Testis (tissue), 3 donors: ENCODE data around the gene TMEM175. TPM values are rescaled to one million over a fixed set of nuclear protein-coding genes. Genes with fewer than 3 reads are reported as not detected.
A peak's percentile ranks its signal among the peaks of the same experiment; 100 is the strongest.

ENCODE experiments used
- DNase-seq: peaks from one replicate; pipeline ENCODE4 v3.0.0-alpha.2; 2019
- H3K27ac ChIP-seq, 2 donors: fragments of 200-600 bp; sonication (generic); one replicate each; pipeline ENCODE4 v1.5.1; 2019
- H3K27me3 ChIP-seq: fragments of 200-600 bp; sonication (generic); one replicate; pipeline ENCODE4 v1.5.1; 2019
- H3K36me3 ChIP-seq: fragments of 200-600 bp; sonication (generic); one replicate; pipeline ENCODE4 v1.5.1; 2017; ENCODE audit warnings: low read depth; ENCODE audit errors: missing control alignments
- H3K4me1 ChIP-seq: fragments of 200-600 bp; sonication (generic); one replicate; pipeline ENCODE4 v1.5.1; 2019
- H3K4me3 ChIP-seq, 2 donors: fragments of 200-600 bp; sonication (generic); one replicate each; pipeline ENCODE4 v1.5.1; 2017 to 2019
- H3K9me3 ChIP-seq: fragments of 200-600 bp; sonication (generic); one replicate; pipeline ENCODE4 v1.5.1; 2017
- POLR2A ChIP-seq: fragments of 450-650 bp; IDR thresholded peaks from one replicate; pipeline ENCODE4 v1.6.1; 2017; ENCODE audit warnings: antibody characterized with exemption, mild to moderate bottlenecking, moderate library complexity
- WGBS, 2 donors: methylation state at CpG; one replicate each; pipeline ENCODE4 v1.1.5; 2018; 5-methylcytosine and 5-hydroxymethylcytosine counted together
- intact Hi-C: fragments of 100-400 bp; cut with DNase I; formaldehyde crosslinking; loops from one replicate; pipeline ENCODE4 v1.15.1; 2023; ENCODE audit warnings: low total_unique reads
- polyA plus RNA-seq: library from polyadenylated mRNA; stranded (reverse); fragments of 350-450 nt; fragmentation: Illumina TruSeq; extraction: RNeasy Lipid Tissue Mini Kit (QIAGEN cat#74804); gene quantifications from one replicate; pipeline ENCODE4 v1.2.3, GENCODE V29; 2014; ENCODE audit warnings: low read depth, low replicate concordance; ENCODE audit not compliant: insufficient read depth
- total RNA-seq, 2 donors: library from RNA; depleted of rRNA; stranded (reverse); fragments of >200 nt; gene quantifications; one replicate each; pipeline ENCODE4 v1.2.3, GENCODE V29; 2016
- TF ChIP-seq, protein P1 (sequence below), 3 experiments: fragments of 450-650 bp in 2 of 3; fragments of 200-600 bp in 1 of 3; sonication (generic) in 1 of 3; IDR thresholded peaks; one replicate each; pipeline ENCODE4 v1.5.1; 2016 to 2019; ENCODE audit warnings: antibody characterized with exemption in 3 of 3, mild to moderate bottlenecking in 2 of 3, moderate library complexity in 1 of 3

TMEM175 gene
- total and polyA plus RNA-seq, 3 donors from 2014 or later = 50.5 to 88.2 (median 69.2) TPM

DNA sequence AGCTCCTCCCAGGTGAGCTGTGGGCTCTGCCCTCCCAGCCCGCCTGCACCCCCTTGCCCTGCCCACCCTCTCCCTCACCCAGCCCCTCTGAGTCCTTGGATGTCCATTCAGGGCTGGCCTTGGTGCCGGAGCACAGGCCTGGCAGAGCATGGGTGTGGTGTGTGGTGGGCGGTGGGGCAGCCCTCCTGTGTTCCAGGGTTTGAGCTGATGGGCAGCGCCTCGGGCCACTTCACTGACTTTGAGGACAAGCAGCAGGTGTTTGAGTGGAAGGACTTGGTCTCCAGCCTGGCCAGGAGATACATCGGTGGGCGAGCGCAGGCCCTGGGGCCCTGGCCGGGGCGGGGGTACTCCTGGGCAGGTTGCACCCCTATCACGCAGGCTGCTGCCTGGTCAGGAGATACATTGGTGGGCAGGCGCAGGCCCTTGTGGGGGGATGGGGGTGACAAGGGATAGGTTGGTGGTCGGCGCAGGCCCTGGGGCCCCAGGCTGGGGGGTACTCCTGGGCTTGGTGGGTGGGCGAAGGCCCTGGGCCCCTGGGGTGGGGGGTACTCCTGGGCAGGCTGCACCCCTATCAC is 68.5 kb downstream of the TMEM175 start:
- H3K4me1 ChIP-seq = peaks cover 7% of the 10 kb centered on the region
- 80 to 92% methylated on average over 1 to 15 of the region's 15 CpGs for WGBS, 2 donors
- no peak for TF ChIP-seq POLR2A
- TF ChIP-seq, protein P1, sequence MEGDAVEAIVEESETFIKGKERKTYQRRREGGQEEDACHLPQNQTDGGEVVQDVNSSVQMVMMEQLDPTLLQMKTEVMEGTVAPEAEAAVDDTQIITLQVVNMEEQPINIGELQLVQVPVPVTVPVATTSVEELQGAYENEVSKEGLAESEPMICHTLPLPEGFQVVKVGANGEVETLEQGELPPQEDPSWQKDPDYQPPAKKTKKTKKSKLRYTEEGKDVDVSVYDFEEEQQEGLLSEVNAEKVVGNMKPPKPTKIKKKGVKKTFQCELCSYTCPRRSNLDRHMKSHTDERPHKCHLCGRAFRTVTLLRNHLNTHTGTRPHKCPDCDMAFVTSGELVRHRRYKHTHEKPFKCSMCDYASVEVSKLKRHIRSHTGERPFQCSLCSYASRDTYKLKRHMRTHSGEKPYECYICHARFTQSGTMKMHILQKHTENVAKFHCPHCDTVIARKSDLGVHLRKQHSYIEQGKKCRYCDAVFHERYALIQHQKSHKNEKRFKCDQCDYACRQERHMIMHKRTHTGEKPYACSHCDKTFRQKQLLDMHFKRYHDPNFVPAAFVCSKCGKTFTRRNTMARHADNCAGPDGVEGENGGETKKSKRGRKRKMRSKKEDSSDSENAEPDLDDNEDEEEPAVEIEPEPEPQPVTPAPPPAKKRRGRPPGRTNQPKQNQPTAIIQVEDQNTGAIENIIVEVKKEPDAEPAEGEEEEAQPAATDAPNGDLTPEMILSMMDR (IDR thresholded peaks at IDR 0.05) = no peak
- intact Hi-C loops = no loop called here
- no peaks in the 10 kb centered on the region for H3K9me3 ChIP-seq
- H3K27me3 ChIP-seq = no peaks in the 10 kb centered on the region
- no peak overlapping the region for H3K4me3 ChIP-seq
- no peak for DNase-seq
- H3K36me3 ChIP-seq = no peaks in the 10 kb centered on the region
- H3K27ac ChIP-seq = no peak overlapping the region

DNA sequence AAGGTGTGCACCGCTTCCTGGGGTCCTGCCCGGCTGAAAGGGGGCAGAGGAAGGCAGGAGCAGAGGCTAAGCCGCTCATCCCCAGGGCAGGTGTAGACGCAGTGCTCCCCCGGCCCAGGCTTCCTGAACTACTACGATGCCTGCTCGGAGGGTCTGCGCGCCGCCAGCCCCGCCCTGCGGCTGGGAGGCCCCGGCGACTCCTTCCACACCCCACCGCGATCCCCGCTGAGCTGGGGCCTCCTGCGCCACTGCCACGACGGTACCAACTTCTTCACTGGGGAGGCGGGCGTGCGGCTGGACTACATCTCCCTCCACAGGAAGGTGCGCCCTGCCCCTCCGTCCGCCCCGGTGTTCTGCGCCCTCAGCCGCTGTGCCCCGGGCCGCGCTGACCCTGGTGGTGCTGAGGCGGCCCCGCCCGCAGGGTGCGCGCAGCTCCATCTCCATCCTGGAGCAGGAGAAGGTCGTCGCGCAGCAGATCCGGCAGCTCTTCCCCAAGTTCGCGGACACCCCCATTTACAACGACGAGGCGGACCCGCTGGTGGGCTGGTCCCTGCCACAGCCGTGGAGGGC is 69.4 kb downstream of the TMEM175 start:
- Histone ChIP-seq H3K36me3 (no peaks in the 10 kb centered on the region), H3K27ac (no peak overlapping the region), H3K27me3 (no peaks in the 10 kb centered on the region), H3K4me1 (peaks cover 7% of the 10 kb centered on the region), H3K9me3 (no peaks in the 10 kb centered on the region), H3K4me3 (peak overlapping the region; percentile 12 to 44)
- intact Hi-C loops = no loop called here
- TF ChIP-seq POLR2A = no peak
- TF ChIP-seq, protein P1 (IDR thresholded peaks at IDR 0.05) = no peak
- WGBS, 2 donors = 26 to 83% methylated on average over 2 to 47 of the region's 48 CpGs
- no peak for DNase-seq

DNA sequence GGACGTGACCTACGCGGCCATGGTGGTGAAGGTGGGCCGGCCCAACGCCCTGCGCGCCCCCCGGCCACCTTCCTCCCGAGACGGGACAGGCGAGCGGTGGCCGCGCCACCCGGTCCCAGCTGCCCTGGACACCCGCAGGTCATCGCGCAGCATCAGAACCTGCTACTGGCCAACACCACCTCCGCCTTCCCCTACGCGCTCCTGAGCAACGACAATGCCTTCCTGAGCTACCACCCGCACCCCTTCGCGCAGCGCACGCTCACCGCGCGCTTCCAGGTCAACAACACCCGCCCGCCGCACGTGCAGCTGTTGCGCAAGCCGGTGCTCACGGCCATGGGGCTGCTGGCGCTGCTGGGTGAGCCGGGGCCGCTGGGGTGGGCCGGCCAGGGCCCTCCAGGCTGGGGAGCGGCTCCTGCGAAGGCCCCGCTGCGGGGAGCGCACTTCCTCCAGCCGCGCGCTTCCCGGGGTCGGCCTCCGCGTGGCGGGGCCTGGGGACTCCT is 69.9 kb downstream of the TMEM175 start:
- intact Hi-C loops = no loop called here
- 0 to 7% methylated on average over 12 to 48 of the region's 54 CpGs for WGBS, 2 donors
- Histone ChIP-seq H3K4me3 (peak overlapping the region; percentile 12 to 44), H3K4me1 (peaks cover 7% of the 10 kb centered on the region), H3K27me3 (no peaks in the 10 kb centered on the region), H3K9me3 (no peaks in the 10 kb centered on the region), H3K27ac (no peak overlapping the region), H3K36me3 (no peaks in the 10 kb centered on the region)
- no peak for TF ChIP-seq POLR2A
- TF ChIP-seq, protein P1 (IDR thresholded peaks at IDR 0.05) = no peak
- peak; percentile 41 for DNase-seq

DNA sequence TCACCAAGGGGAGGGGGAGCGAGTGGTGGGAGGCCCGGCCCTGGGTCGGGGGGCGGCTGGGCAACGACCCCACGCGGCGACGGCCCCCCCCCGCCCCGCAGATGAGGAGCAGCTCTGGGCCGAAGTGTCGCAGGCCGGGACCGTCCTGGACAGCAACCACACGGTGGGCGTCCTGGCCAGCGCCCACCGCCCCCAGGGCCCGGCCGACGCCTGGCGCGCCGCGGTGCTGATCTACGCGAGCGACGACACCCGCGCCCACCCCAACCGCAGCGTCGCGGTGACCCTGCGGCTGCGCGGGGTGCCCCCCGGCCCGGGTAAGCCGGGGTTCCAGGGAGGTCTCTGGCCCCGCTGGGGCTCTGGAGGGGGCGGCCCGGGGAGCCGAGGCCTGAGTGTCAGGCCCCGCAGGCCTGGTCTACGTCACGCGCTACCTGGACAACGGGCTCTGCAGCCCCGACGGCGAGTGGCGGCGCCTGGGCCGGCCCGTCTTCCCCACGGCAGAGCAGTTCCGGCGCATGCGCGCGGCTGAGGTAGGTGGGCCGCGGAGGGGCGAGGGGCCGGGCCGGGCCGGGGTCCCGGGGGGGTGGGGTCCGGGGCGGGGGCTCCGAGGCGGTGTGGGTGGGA is 70.5 kb downstream of the TMEM175 start:
- Histone ChIP-seq H3K4me3 (peak overlapping the region in 1 of 2 donors; percentile 44), H3K27me3 (no peaks in the 10 kb centered on the region)
- WGBS, 2 donors = 8% methylated on average over 22 of the region's 75 CpGs; no CpG with 5 or more reads in 1 of the 2 donors

More for the DNA sequence above, 70.5 kb downstream of the TMEM175 start:
- TF ChIP-seq, protein P1 (IDR thresholded peaks at IDR 0.05) = no peak
- no peak for TF ChIP-seq POLR2A
- DNase-seq = no peak
- Histone ChIP-seq H3K4me1 (peaks cover 4% of the 10 kb centered on the region), H3K9me3 (no peaks in the 10 kb centered on the region), H3K27ac (no peak overlapping the region), H3K36me3 (no peaks in the 10 kb centered on the region)
- intact Hi-C loops = no loop called here
